HG02759 (cell line): ENCODE measurements around the gene RPL10A.
A peak's percentile ranks its signal among the peaks of the same experiment; 100 is the strongest.

Source experiments
- ATAC-seq: cut with Tn5 transposase; IDR thresholded peaks from one replicate; pipeline ENCODE4 v1.9.1; 2021; ENCODE audit warnings: mild to moderate bottlenecking, moderate library complexity; ENCODE audit not compliant: unreplicated experiment

Gene RPL10A

DNA sequence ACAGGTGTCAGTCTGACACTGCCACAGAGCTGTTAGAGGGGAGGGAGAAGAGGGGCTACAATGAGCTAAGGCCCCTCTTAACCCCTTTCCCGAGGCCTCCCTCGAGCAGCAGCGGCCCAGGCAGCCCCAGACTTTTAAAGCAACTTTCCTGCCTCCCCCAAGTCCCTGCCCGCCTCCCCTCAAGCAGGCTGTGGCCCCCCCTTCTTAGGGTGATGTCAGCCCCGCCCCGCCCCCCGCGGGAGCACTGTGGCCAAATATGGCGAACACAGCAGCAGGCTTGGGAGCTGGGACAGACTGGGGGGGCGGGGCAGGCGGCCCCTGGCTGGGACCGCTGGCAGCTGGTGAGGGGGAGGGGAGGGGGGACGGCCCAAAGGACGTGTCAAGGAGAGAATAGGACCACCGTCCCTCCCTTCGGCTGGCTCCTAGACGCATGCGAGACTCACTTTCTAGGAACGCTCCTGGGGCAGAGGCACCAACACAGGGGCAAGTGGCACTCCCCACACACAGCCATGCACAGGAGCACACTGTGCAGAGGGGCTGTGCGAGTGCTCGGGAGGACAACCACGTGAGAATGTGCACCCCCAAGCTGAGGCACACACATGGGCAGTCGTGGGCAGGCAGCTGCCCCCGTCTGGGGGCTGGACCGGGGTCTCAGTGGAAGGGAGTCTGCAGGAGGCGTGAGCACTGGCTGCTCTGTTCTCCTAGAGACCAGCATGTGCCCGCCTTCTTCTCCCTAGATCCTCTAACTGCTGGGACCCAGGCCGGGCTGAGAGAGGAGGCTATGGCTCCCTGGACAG lies 22.0 kb downstream of the RPL10A start:
- ATAC-seq = no peak

DNA sequence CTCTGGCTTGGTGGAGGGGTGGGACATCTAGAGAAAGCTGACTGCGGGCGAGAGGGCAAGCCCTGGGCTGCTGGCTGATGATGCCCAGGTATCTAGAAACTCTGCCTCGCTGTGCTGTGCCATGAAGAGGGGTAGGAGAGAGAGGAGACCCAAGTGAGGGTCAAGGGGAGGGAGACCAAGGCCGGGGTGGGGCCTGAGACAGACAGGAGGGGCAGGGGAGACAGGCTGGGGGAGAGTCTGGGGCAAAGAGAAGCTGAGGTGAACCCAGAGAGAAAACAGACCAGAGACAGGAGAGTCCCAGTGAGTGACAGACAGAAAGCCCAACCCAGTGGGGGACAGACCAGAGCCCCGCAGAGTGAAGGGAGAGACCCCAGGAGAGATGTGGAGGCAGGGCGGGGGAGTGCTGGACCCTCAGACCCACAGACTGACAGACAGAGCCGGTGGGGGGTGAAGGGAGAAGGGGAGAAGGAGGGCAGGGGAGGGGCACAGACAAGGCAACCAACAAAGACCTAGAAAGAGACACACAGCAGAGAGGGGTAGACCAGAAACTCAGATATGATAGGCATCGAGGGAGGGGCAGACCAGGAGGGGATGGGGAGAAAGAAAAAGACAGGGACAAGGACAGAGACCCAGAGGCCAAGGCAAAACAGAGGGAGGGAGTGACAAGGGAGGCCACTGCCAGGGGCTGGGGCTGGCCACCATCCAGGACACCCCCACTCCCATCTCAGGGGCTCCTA lies 22.8 kb downstream of the RPL10A start:
- no peak for ATAC-seq

DNA sequence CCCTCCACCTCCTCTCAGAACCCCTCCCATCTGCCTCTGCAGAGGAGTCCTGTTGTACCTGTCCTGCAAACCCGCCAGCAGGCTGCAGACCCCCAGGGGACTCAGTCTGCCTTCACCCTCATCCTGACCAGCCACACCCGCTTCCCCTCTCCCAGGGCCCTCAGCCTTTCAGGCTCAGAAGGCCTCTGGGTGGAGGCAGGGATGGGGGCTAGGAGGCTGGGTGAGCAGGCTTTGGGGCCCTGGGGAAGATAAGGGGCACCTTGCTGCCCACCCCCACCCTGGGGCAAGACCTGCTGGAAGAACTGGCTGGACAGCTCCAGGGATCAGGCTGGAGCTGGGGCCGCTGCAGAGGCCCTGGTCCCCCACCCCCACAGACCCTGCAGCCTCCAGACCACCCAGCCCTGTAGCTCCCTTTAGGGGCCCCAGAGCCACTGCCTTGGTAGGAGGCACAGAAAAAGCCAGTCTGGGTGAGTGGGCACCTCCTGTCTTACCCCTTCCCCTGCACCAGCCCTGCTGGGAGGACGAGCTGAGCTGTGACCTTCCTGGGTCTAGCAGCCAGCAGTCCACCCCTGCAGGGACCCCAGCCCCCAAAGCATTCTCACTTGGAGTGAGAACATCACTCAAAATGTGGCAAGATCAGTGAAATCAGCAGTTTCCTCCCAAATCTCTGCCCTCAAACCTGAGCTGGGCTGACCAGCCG lies 23.5 kb downstream of the RPL10A start:
- no peak for ATAC-seq

DNA sequence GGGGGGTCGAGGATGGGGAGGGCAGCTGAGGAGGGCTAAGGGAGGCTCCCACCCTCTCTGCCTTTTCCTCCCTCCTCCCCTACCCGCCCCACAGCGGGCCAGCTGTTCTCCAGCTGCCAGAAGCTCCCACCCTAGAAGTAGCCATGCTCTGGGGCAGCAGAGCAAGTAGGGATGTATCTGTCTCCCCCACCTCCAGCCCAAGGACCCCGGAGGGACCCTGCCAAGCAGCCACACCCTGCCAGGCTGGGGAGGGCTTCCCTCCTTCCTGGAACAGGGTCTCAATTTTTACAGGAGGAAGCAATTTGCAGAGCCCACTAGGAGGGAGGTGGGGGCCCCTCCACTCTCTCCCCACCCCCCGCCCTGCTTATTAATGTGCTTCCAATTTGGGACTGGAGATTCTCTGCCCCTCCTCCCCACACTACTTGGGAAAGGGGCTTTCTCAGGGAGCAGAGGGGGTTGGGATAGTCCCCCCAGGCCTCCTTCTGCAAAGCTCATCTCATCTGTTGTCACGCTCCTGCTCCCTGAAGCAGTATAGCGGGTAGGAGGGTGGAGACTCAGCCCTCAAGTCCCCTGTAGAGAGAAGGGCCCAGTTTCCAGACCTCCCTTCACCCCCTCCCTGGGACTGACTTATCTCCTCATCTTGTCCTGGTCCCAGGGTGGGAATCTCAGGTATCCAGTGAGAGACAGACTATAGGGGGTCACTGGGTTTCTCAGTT lies 24.2 kb downstream of the RPL10A start:
- no peak for ATAC-seq

DNA sequence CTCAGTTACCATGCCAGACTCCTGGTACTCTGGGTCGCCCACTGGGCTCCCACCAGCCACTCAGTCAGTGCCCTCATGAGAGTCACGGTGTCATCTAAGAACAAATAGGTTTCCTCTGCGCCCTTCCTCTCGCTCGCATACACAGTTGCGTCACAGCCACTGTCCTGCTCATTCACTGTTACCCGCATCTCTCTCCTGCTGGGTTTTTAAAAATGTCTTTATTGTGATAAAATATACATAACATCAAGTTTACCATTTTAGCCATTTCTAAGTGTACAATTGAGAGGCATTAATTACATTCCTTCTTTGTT lies 24.7 kb downstream of the RPL10A start:
- no peak for ATAC-seq

DNA sequence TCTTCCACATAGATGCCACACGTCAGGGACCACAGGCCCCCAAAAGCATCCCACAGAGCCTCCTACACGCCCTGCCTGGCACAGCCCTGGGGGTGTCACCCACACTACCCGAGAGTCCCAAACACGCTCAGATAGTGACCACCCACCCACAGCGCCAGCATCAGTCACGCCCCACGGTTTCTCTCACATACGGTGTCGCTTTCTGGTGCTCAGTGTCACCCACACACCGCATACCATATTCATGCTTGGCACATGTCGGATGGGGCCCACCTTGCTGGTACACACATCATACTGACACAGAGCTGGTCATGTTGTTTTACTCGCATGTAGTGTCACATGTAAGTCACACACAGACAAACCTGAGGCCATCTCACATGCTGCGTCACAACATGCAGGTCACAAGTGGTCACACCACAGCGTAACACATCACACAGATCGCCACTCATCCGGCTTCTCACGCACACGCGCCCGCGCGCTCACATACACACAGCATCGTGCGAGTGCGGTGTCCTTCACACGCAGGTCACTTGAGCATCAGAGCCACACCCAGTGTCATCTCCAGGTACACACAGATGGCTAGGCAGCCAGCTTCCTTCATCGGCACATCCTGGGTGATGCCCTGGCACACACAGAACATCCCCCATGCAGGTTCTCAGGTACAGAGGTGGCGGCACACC lies 25.2 kb downstream of the RPL10A start:
- ATAC-seq = no peak

DNA sequence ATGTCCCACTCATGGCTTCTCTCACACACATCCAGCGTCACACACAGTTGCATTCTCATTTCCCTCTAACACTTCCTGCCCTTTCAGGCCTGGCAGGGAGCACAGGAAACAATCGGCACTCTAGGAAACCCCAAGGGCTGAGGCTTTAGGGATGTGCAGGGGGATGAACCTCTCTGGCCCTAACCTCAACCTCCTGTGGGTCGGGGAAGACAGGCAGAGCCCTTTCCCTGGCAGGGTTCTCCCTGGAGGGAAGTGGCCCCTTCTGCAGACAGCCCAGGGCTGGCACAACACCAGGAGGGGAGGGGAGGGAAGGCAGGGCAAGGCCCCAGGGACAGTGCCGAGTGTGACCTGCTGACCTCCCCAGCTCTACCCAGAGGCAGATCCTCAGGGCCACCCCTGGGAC lies 26.0 kb downstream of the RPL10A start:
- no peak for ATAC-seq

DNA sequence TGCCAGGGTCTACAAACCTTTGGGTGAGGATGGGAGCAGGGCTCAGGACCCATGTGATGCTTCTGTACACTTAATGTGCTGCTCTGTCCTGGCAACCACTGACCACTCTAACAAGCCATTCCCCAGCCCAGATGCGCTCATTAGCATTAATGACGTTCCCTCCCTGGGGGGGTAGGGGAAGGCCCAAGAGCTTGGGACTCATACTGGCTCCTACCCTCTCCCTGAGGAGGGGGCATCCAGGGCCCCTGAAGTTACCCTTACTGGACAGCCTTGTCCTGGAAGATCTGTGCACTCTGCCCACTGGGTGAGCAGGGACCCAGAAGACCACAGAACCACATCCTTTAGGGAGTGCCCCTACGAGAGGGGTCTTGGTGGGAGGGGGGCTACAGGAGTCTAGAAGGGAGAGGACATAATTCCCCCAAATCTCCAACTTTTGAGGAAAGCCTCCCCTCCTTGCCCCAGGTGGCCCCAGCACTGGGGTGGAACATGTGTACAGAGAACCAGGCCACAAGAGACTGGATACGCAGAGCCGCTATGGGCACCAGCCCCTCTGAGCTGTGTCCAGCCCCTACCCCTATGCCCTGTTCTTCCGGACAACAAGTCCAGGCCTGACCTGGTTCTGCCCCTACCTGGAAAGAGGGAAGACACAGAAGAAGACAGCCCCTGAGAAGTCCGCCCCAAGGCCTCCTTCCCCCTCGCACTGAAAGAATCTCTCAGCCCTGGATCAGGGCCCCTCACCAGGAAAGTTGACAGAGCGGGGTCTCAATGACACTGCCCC lies 27.2 kb downstream of the RPL10A start:
- no peak for ATAC-seq

DNA sequence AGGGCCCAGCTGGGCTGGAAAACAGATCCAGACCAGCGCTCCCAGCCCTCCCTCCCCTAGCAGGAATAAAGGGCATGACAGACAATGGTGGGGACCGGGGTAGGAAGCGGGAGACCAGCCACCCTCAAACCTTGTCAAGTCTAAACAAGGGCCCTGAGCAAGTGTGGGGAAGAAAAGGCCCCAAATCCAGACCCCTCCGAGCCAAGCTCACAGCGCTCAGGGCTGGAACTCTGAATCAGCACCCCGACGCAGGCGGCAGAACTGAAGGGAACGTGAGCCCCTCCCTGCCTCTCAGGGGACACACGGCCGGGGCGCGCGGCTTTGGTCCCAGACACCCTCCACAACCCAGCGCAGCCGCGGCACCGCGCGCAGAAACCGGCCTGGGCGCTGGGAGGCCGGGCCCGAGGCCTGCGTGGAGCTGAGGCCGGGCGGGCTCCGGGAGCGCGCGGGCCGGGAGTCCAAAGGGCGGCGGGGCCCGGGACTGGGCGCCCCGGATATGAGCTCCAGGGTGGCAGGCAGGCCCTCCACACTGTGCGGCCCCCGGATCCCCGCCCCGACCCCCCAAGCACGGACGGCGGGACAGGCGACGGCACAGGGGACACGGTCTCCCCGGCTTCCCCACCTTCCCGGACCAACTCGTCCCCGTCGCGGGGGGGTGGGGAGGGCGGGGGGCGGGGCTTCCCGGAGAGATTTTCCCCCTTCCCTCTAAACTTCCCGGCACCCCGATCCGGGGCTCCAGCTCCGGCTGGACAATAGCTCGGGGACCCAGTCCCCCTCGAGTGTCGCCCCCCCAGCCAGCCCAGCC lies 28.0 kb downstream of the RPL10A start:
- no peak for ATAC-seq

DNA sequence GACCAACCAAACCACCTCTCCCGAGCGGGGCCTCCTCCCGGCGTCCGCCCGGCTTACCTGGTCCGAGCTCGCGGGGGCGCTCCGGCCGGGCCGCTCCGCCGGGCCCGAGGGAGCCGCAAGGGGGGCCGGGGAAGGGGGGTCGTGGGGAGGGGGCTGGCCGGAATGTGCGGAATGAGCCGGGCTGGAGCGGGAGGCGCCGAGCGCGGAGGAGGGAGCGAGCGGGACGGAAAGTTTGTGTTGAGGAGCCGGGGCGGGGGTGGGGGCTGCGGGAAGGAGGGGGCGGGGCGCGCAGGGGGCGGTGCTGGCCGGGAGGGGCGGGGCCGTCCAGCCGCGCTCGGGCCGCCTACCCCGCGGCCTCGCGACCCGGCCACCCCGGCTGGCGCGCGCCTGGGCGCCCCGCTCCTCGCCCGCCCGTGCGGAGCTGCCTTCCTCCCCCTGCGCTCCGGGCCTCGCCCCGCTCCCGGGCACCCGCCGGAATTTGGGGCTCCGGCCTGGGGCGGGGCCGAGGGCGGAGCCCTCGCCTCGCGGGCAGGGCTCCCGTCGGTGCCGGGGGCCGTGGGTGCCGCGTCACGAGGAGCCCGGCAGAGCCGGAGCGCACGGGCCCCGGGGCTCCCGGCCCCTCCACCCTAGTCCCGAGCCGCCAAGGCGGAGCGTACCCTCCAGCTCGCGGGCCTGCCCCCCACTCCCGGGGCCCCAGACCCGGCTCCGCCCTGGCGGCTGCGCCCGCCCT lies 28.8 kb downstream of the RPL10A start, which contains the start of gene TEAD3:
Gene TEAD3, minus strand, starts transcription at position 239 of the 730 bp plus-strand sequence.
- peak; percentile 62 for ATAC-seq

DNA sequence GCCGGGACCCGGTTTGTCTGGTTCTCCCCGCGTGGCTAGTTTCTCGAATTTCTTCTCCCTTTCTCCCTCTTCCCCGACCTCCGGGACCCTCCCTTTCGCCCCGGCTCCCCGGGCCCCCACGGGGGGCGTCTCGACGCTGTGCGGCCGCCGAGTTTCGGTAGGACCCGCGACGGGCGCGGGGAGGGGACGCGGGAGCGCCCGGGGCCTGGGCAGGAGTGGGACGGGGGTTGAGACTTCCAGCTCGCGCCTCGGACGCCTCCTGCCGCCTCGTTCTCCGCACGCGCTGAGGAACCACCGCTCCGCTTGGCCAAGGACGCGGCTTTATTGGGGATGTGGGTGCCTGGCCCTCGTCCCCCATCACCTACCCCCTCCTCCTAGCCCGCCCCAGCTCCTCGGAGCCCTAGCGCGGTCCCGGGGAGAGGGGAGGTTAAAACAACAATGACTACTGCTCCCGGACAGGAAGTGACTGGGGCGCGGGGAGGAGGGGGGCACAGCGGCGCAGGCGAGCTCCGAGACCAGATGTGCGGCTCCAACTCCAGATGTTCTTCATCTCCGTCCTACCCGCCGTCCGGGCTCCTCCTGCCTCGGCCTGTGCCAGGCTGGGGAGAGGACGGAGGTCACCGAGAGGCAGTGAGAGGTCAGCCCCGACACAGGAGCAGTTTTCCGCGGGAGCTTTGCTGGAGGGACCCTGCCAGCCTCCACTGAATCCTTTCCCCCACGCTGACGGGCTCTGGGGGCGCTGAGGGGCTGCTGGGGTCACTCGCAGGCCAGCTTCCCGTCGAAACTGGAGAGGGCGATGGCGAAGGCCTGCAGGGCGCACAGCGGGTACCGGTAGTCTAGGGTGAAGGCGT lies 29.6 kb downstream of the RPL10A start:
- ATAC-seq = peak; percentile 25

DNA sequence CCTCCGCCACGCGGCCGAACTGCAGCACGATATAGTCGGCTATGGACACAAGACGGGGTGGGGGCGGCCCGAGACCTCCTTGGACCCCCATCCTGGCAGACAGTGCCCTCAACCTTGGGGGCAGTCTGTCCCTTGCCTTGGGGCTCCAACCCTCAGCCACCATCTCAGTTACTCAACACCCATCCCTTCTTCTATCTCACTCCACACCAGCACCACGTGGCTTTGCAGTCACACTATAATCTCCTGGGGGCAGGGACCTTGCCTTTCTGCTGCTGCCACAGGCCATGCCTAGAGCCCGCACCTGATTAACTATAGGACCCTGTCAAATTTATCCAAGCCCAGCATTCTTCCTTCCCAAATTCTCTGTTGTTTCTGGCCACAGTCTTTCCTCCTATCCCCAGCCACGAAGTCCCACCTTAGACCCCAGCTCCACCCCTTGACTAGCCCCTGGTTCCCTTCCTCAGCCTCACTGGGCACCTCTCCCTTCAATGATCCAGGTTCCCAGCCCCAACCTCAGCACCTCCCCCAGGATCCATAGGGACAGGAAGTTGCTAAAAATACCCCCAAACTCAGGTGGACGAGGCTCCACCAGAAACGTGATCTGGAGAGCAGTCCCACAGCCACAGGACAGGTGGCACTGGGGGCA lies 30.3 kb downstream of the RPL10A start:
- no peak for ATAC-seq

DNA sequence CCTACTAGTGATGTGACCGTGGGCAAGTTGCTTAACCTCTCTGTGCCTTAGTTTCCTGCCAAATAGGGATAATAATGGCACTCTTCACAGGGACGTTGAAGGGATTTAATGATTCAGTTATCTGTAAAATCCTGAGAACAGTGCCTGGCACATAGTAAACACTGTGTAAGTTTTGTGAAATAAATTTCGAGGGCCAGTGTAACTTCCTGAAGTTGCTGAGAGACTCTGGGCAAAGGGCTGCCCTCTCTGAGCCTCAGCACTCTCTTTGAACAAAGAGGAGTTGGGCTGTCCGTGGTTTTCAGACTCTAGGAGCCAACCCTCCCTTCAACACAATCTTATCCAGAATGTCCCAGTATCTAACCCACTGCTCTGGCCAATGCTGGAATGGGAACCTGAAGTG lies 31.2 kb downstream of the RPL10A start:
- ATAC-seq = no peak

DNA sequence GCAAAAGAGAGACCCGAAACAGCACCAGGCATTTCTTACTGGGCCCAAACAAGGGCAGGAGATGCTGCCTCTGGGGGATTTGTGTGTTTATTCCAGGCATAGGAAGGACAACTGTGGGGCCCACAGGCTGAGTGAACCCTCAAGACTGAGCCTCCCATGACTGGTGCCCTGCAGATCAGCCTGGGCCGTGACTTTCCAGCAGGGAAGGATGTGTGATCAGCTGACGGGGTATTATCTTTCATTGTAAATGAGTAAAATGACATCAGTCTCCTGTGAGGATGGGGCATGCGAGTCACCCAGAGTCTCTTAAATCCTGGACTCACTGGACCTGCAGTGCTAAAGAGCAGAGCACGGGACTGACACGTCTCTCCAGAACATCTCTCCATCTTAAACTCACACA lies 32.6 kb downstream of the RPL10A start:
- no peak for ATAC-seq

DNA sequence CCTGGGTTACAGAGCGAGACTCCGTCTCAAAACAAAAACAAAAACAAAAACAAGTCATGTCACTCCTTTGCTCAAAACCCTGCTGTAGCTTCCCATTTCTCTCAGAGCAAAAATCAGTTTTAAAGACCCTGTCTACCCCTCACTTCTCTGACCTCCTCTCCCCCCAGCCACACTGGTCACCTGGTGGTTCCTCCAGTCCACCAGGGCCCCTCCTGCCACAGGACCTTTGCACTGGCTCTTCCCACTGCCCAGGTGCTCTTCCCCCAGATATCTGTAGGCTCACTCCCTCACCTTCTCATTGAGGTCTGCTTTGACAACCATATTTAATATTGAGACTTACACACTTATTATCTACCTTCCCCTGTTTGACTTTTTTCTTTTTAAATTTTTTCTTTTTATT lies 33.6 kb downstream of the RPL10A start:
- ATAC-seq = no peak

DNA sequence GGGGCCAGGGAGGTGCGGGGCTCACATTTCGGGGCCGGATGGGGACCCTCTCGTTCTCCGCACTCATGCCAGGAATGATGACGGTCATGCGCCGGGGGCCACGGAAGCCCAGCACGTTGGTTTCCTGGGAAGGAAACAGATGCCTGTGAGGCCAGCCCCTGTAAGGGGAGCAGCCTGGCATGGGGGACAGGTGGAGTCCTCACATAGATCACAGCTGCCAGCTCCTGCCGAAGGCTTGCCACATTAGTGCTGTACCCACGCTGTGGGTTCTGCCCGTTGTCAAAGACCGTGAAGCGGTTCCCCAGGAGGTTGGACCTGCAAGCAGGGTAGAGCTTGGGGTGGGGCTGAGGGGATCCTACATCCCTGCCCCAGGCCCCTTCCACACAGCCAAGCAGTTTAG lies 35.3 kb downstream of the RPL10A start:
- no peak for ATAC-seq

DNA sequence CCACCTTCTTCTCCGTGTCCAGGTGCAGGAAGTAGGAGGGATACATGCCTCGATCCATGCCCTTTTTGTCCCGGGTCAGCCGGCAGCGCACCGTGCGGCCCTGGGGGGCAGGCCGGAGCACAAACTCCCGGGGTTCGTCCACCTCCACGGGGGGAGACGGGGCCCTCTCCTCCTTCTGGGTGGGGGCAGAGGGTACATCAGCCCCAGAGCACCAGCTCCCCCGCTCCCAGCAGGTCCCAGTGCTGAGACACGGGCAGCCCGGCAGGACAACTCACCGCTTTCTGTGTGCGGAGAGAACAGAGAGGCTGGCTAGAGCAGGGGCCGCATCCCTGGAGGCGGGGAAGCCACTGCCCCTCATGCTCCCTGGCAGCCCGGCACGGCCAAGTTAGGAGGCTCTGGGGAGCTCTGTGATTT lies 37.8 kb downstream of the RPL10A start:
- no peak for ATAC-seq
